GM19467 (cell line): Measurements from ENCODE around the gene SP140L.
"Not testable (repeated sequence)": the region's sequence is repeated elsewhere in the genome, so short reads cannot be mapped to it uniquely, and the experiment has no call there.

ENCODE experiments used
- ATAC-seq: cut with Tn5 transposase; IDR thresholded peaks from one replicate; pipeline ENCODE4 v1.9.1; 2021; ENCODE audit warnings: mild to moderate bottlenecking, moderate library complexity; ENCODE audit not compliant: unreplicated experiment

The SP140L gene

DNA sequence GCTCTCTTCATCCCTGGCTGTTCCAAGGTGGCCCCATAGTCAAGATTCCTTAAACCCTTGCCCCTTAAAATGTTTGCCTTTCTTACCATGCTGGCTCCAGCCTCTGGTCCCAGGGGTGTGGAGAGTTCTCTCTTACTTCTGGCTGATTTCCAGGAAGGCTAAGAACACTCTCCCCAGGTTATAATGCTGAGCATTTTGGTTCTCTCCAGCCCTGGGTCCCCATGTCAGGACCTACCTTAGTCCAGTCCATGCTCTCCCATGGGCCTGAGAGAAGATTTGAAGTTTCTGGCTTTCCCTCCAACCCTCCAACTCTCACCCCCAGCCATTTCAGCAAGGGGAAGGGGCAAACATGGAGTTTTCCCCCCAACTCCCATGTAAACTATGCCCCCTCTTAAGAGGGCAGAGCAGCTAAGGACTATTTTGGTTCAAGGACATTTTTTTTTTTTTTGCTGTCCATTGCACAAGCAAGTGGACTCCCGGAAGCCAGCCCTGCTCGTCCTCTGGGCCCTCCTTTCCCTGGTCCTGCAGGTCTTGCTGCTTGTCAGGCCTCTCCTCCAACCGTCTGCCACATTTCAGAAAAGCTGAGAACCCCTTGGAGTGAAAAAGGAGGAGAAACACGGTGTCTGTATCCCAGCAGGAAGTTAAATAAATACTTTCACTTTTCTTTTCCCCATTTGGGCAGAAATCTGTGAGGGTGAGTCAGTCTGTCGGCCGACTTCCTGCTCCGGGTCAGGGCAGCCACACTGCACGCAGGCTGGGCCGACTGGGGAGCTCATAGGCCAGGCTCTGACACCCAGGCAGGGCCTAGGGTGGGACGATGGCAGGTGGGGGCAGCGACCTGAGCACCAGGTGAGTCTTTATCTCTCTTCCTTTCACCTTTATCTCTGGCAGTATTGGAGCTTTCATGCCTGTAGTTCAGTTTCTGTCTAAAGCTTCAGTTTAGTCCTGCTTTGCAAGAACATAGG is at the start of gene SP140L:
SP140L (plus strand) TSS at position 741 of the 965 bp plus-strand sequence; CDS start at position 818, 77 bp downstream.
- peak; percentile 72 for ATAC-seq

GRCh38 chr2:230282936-230283335 is 44.1 kb upstream of the SP140L start:
- ATAC-seq = no peak

GRCh38 chr2:230286048-230286447 is 40.9 kb upstream of the SP140L start:
- no peak for ATAC-seq

DNA sequence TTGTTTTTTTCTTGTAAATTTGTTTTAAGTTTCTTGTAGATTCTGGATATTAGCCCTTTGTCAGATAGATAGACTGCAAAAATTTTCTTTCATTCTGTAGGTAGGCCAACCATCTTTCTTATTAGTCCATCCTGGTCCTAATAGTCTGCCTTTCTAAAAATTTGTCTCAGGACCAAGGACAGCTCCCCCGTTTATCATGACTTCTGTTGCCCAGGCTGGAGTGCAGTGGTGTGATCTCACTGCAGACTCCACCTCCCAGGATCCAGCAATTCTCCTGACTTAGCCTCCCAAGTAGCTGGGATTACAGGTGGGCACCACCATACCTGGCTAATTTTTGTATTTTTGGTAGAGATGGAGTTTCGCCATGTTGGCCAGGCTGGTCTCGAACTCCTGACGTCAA is 37.7 kb upstream of the SP140L start:
- not testable (repeated sequence) for ATAC-seq

GRCh38 chr2:230295192-230295591 is 31.8 kb upstream of the SP140L start:
- no peak for ATAC-seq

DNA sequence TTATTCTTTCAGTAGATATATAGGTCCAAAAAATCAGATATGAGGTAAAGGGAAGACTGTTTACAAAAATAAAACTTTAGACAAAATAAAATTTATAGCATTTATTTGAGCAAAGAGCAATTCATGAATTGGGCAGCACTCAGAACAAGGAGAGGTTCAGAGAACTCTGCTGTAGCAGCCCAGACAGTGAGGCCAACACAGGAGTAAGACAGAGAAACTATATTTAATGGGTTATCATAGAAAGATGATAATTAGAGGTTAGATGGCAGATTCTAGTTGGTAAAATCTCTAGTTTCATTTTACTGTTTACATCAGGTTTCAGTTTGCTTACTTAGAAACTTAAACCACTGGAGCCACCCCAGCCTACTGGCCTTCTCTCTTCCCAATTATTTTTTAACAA is 30.1 kb upstream of the SP140L start:
- no peak for ATAC-seq

DNA sequence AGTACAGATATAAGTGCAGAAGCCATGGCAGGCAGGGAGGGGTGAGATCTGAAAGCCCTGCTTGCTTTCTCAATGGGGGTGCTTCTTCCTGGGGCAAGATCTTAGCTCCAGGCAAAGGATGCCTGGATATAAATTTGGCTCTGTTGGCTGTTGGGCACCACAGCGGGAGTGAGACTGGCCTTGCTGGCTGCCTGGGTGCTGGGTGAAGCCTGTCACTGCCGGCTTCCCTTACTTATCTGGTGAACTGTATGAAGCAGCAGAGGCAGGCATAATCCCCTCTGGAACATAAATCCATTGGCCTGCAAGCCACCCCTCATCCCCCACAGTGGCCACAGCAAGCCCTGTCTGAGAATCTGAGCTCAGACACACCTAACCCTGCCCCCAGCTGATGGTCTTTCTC is 27.4 kb upstream of the SP140L start:
- ATAC-seq = no peak

DNA sequence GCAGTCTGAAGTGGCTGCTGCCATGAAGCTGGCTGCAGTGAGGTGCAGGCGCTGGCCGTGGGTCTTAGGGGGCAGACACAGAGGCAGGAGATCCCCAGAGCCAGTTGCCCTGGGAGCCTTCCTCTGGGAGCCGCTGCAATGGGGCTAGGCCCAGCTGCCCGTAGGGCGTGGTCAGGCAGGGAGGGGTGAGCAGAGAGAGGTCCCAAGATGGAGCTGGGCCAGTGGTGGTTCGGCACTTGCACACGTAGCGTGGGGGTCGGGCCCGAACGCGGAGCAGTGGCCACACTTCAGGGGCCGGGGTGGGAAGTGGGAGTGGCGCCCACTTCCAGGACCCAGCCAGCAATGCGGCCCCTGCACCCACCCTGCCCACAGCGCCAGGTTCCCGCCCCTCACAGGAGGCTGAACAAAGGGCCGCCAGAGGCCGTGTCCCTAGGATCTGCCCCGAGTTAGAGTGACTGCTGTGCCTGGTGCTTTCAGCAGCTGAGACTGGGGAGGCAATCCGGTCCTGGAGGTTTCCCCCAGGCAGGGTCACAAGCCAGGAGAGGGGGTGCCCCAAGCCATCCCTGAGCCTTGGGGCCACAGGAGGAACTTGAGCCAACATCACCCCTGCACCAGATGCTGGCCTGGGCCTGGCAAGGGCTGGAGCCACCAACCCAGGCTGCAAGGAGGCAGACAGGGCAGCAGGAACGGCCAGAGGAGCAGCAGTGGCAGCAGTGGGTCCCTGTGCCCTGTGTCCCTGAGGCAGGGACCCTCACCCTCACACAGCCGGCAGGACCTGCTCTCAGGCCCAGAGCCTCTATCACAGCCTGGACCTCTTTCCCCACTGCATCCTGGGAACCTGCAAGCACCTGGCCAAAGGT is 21.3 kb upstream of the SP140L start:
- no peak for ATAC-seq

GRCh38 chr2:230306474-230306873 is 20.5 kb upstream of the SP140L start:
- ATAC-seq = no peak

DNA sequence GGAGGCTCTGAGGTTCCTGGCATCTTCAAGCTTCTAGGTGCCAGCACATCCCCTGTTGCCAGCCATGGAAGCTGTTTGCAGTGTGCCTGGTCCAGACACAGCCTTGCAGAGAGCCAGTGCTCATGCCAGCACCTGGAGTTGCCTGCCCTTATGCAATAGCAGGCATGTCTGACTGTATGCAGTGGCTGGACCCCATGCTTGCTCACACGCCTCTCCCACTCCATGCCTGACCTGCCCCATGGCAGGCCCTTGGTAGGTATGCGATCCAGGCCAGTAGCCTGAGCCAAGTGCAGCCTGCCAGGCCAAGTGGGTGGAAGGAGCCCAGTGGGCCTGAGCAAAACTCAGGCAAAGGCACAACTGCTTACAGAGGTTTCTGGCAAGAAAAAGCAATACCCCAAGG is 19.5 kb upstream of the SP140L start:
- no peak for ATAC-seq

- no peak for ATAC-seq
Measured at GRCh38 chr2:230308402-230309000, 18.5 kb upstream of the SP140L start.

DNA sequence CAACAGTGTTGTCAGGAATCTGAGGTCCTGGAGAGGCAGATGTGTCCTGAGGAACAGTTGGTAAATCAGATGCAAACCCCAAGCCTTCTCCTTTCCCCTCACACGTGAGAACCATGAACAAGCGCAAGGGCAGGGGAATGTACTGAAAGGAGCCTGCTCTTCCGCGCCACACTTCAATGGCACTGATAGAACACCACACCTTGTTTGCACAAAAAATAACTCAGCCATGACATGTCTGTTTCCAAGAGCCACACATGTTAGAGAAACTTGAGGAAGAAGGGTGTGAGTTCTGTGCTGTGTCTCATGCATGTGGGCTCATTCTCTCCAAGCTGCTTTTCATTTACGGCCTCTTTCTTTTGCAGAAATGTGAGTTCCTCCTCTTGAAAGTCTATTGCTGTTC is 16.2 kb upstream of the SP140L start:
- ATAC-seq = not testable (repeated sequence)

DNA sequence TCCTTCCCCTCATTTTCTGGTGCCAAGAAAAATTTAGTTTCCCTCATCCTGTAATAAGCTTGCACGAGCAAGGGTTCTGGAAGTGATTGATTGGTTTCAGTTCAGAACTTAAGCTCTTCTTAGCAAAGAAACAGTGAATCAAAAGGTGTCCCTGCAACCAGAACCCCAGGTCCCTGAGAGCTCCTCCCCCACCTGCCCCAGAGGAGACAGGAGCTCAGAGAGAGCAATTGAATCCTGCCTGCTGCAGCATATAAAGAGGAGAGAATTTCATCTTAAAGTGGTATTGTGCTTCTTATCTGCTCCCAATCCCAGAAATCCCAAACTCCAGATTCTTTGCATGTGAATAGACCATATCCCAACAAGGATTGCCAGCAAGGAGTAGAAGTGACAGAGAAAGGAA is 15.4 kb upstream of the SP140L start:
- ATAC-seq = not testable (repeated sequence)

GRCh38 chr2:230312638-230313037 is 14.4 kb upstream of the SP140L start:
- ATAC-seq = no peak

DNA sequence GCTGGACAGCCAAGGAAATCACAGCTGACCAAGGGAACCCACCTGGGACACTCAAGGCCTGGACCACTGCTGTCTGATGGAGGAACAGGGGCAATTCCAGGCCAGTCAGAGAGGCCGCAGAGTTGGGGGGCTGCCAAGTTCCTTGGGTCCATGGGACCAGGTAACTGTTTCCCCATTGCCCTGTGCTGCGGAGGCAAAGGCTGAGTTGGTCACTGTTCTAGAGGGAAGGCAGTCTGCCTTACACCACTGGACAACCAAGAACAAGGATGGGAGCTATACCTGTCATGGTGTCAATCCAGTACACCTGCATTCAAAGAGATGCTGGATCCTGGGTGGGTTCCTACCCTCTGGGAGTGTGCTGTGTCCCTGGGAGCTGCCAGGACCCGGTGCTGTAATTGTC is 9.6 kb upstream of the SP140L start:
- no peak for ATAC-seq

DNA sequence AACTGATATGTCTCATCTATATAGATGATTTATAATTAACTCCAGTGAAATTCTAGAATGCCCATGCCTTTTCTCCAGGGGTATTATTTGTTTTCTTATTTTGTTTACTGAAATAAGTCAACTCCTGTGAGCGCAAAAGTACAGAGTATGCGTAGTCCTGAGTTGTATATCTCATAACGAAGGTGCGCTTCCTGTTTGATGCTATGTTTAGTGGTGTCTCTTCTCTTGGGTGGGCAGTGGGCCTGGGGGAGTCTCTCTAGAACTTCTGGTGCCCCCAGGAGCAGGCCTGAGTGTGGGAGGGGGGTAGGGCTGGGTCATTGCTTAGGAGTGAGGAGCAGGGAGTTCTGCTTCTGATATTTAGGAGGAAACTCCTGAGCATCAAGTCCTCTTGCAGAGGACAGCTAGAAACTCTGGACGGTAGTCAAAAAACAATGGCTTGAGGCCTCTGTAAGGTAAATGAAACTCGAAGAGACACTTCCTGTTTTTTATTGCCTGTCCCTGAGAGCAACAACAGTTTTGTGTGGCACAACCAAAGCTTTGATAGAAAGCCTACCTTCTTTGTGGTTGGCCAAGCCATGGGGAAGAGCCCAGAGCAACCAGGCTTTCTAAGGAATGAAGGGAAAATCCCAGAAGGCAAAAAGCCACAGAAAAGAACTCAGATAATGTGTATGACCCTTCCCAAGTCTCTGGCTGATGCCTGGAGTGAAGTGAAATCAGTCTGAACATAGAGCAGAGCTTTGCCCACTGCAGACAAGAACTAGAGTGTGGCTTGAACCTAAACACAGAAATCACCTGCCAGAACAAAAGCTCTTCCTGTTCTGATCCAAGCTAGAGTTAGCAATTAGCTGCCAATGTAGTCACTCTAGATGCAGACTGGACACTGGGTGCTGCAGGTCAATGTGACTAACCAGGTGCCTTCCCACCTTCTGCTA is 8.5 kb upstream of the SP140L start:
- ATAC-seq = peak; percentile 34

GRCh38 chr2:230319211-230319862 is 7.7 kb upstream of the SP140L start:
- peak; percentile 82 for ATAC-seq

- no peak for ATAC-seq
Measured at GRCh38 chr2:230321031-230321430, 6.0 kb upstream of the SP140L start.

DNA sequence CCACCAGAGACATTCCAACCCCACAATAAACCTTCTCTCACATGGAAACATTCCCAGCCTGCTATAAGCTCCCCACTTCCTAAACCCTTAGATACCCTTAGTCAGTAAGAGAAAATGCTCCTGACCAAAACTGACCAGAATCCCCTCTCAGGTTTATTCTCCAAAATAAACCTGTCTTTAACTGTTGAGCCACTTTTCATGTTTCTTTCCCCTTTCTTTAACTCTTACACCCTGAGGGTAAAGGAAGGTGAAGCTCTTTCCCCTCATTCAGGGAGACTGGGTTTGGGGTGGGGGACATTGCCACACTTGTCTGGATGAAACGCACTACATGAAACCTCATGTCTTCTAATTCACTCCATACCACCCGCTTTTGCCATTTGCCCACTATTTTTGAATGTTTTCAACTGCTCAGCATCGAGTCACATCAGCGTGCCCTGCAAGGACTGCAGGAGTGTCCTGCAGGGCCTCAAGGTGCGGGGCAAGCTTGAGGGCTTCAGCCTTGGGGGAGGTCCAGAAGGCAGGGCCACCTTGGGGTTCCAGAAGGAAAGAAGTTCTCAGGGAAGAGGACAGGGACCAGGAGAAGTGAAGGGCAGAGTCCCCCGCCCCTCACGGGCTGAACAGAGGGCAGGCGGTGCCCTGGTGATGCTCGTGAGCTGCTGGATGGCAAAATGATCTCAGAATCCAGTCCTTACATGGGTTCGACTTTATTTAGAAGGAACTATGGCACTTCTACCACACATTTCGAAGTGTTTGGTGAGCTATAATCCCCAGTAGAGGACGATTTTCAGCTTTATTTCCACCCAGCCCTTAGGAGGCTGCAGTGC is 4.2 kb upstream of the SP140L start:
- ATAC-seq = no peak
